Breast epithelium (tissue), 4 donors: ENCODE data around the gene RHOT2. TPM values are rescaled to one million over a fixed set of nuclear protein-coding genes. Genes with fewer than 3 reads are reported as not detected.

Source experiments
- DNase-seq, 2 donors: peaks; one replicate each; pipeline ENCODE4 v3.0.0-alpha.2; 2019; ENCODE audit warnings: low spot score in 2 of 2
- H3K27ac ChIP-seq, 2 donors: fragments of 200-600 bp; sonication (generic) in 1 of 2; one replicate each; pipeline ENCODE4 v1.5.1; 2016 to 2019; ENCODE audit warnings: mild to moderate bottlenecking in 1 of 2
- H3K27me3 ChIP-seq, 2 donors: fragments of 200-600 bp; sonication (generic) in 1 of 2; one replicate each; pipeline versions ENCODE4 v1.5.1 to v1.6.0; 2017 to 2019; ENCODE audit warnings: control low read depth in 1 of 2, mild to moderate bottlenecking in 1 of 2
- H3K36me3 ChIP-seq: fragments of 200-600 bp; one replicate; pipeline ENCODE4 v1.5.1; 2019
- H3K4me1 ChIP-seq, 2 donors: fragments of 200-600 bp; sonication (generic); one replicate each; pipeline ENCODE4 v1.5.1; 2016 to 2019; ENCODE audit warnings: control low read depth in 1 of 2
- H3K4me3 ChIP-seq, 3 donors: fragments of 200-600 bp; sonication (generic); 1 replicate in 2 of 3; 2 replicates in 1 of 3; pipeline ENCODE4 v1.5.1; 2016 to 2019; ENCODE audit warnings: mild to moderate bottlenecking in 3 of 3, moderate library complexity in 2 of 3
- H3K9me3 ChIP-seq, 2 donors: fragments of 200-600 bp; sonication (generic) in 1 of 2; one replicate each; pipeline ENCODE4 v1.5.1; 2016 to 2019; ENCODE audit warnings: control low read depth in 1 of 2
- CTCF ChIP-seq, 3 donors: fragments of 450-650 bp; IDR thresholded peaks; one replicate each; pipeline ENCODE4 v1.5.1; 2016 to 2017; ENCODE audit warnings: antibody characterized with exemption in 3 of 3, mild to moderate bottlenecking in 3 of 3, moderate library complexity in 3 of 3
- POLR2A ChIP-seq: fragments of 450-650 bp; IDR thresholded peaks from one replicate; pipeline ENCODE4 v1.6.1; 2016; ENCODE audit warnings: antibody characterized with exemption, mild to moderate bottlenecking, moderate library complexity
- POLR2AphosphoS5 ChIP-seq, 3 donors: sonication (generic); formaldehyde crosslinking; IDR thresholded peaks; one replicate each; pipeline ENCODE4 v1.6.1; 2017; ENCODE audit warnings: antibody characterized with exemption in 3 of 3
- intact Hi-C: fragments of 100-400 bp; cut with DNase I; formaldehyde crosslinking; loops from one replicate; pipeline ENCODE4 v1.15.1; 2023; ENCODE audit warnings: low total_unique reads
- total RNA-seq, 3 donors: library from RNA; depleted of rRNA; stranded (reverse); fragments of >200 nt; gene quantifications; one replicate each; pipeline ENCODE4 v1.1.0, GENCODE V29; 2016

RHOT2 gene
- total RNA-seq, 3 donors from 2014 or later, result 39.4 to 90.8 (median 66.9) TPM

- intact Hi-C loops, result no loop called here
- no peaks in the 10 kb centered on the region for H3K36me3 ChIP-seq
- no peaks in the 10 kb centered on the region for H3K27me3 ChIP-seq
- no peaks in the 10 kb centered on the region for H3K9me3 ChIP-seq
- peak within 1 kb of the TSS; percentile 93 to 95 for H3K27ac ChIP-seq
- TF ChIP-seq POLR2AphosphoS5 (IDR thresholded peaks at IDR 0.05), result peak; percentile 68 to 85 (median 76)
- TF ChIP-seq CTCF (IDR thresholded peaks at IDR 0.05), result peak in 1 of 3 donors; percentile 25
- TF ChIP-seq POLR2A, result no peak
- peak; percentile 91 to 94 for DNase-seq
- peaks cover 0 to 3% of the 10 kb centered on the region in 2 donors for H3K4me1 ChIP-seq
- H3K4me3 ChIP-seq, result peak within 1 kb of the TSS; percentile 79 to 90 (median 87)
These were observed 31.5 kb upstream of the RHOT2 start, which contains the start of gene METTL26 for GRCh38 chr16:636206-637080. Gene METTL26, minus strand, starts transcription at chr16:636305. Its CDS starts 15 bp downstream, at chr16:636290.

GRCh38 chr16:637081-638018, 30.6 kb upstream of the RHOT2 start:
- Histone ChIP-seq H3K9me3 (no peaks in the 10 kb centered on the region), H3K4me1 (peaks cover 0 to 3% of the 10 kb centered on the region in 2 donors), H3K4me3 (peak overlapping the region; percentile 79 to 90 (median 87)), H3K27ac (peak overlapping the region; percentile 93 to 95), H3K36me3 (no peaks in the 10 kb centered on the region), H3K27me3 (no peaks in the 10 kb centered on the region)
- DNase-seq, result peak; percentile 85 to 96
- intact Hi-C loops, result no loop called here
- TF ChIP-seq POLR2A (no peak), POLR2AphosphoS5 (IDR thresholded peaks at IDR 0.05) (no peak), CTCF (IDR thresholded peaks at IDR 0.05) (no peak)

GRCh38 chr16:638034-638543, 29.8 kb upstream of the RHOT2 start:
- intact Hi-C loops, result no loop called here
- peak overlapping the region in 1 of 2 donors; percentile 69 for H3K27ac ChIP-seq
- TF ChIP-seq POLR2A (no peak), POLR2AphosphoS5 (IDR thresholded peaks at IDR 0.05) (no peak), CTCF (IDR thresholded peaks at IDR 0.05) (no peak)
- no peak for DNase-seq
- H3K36me3 ChIP-seq, result no peaks in the 10 kb centered on the region
- H3K4me3 ChIP-seq, result peak overlapping the region in 1 of 3 donors; percentile 87
- H3K27me3 ChIP-seq, result no peaks in the 10 kb centered on the region
- H3K9me3 ChIP-seq, result no peaks in the 10 kb centered on the region
- peaks cover 0 to 8% of the 10 kb centered on the region in 2 donors for H3K4me1 ChIP-seq

DNA sequence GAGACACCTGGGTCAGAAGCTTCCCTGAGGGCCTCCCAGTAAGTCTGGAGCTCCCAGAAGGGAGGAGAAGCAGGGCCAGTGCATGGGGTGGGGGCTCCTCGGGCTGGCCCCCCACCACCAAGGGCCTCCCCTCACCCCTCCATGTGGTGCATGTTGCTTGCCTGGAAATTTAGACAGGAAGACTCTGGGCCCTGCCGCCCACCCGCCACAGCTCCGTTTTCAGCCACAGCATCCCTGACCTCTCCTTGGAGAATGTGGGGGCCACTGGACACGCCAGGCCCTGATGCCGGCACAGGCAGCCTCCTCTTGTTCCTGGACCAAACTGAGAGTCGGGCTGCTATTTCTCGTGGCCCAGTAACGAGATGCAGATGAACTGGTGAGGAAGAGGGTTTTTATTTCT, 29.1 kb upstream of the RHOT2 start:
- intact Hi-C loops, result no loop called here
- TF ChIP-seq CTCF (IDR thresholded peaks at IDR 0.05) (no peak), POLR2A (no peak), POLR2AphosphoS5 (IDR thresholded peaks at IDR 0.05) (no peak)
- peaks cover 0 to 10% of the 10 kb centered on the region in 2 donors for H3K4me1 ChIP-seq

More for the DNA sequence above, 29.1 kb upstream of the RHOT2 start:
- H3K9me3 ChIP-seq, result no peaks in the 10 kb centered on the region
- no peak overlapping the region for H3K4me3 ChIP-seq
- no peaks in the 10 kb centered on the region for H3K27me3 ChIP-seq
- H3K36me3 ChIP-seq, result no peaks in the 10 kb centered on the region
- DNase-seq, result no peak
- peak overlapping the region in 1 of 2 donors; percentile 69 for H3K27ac ChIP-seq
